ENCODE data around the gene PPP2R2C.

Gene PPP2R2C

GRCh38 chr4:6356076-6356560 lies 116.3 kb downstream of the PPP2R2C start:
- no peak overlapping the region for H3K9ac ChIP-seq (ENCODE audit: low read depth, low read length)
- no peaks in the 10 kb centered on the region for H3K9me3 ChIP-seq (ENCODE audit: control insufficient read depth, insufficient read depth, low read length)
- no peaks in the 10 kb centered on the region for H3K36me3 ChIP-seq (ENCODE audit: insufficient read depth, low read length)
- no peaks in the 10 kb centered on the region for H3K4me1 ChIP-seq (ENCODE audit: insufficient read depth, low read length)

GRCh38 chr4:6355052-6355451 lies 117.4 kb downstream of the PPP2R2C start:
- Histone ChIP-seq H3K4me1 (ENCODE audit: insufficient read depth, low read length) (no peaks in the 10 kb centered on the region), H3K9ac (ENCODE audit: low read depth, low read length) (no peak overlapping the region), H3K9me3 (ENCODE audit: control insufficient read depth, insufficient read depth, low read length) (no peaks in the 10 kb centered on the region), H3K36me3 (ENCODE audit: insufficient read depth, low read length) (no peaks in the 10 kb centered on the region)

GRCh38 chr4:6354626-6355025 lies 117.8 kb downstream of the PPP2R2C start:
- Histone ChIP-seq H3K36me3 (ENCODE audit: insufficient read depth, low read length) (no peaks in the 10 kb centered on the region), H3K9me3 (ENCODE audit: control insufficient read depth, insufficient read depth, low read length) (no peaks in the 10 kb centered on the region), H3K9ac (ENCODE audit: low read depth, low read length) (no peak overlapping the region), H3K4me1 (ENCODE audit: insufficient read depth, low read length) (no peaks in the 10 kb centered on the region)

- H3K36me3 ChIP-seq (ENCODE audit: insufficient read depth, low read length) = no peaks in the 10 kb centered on the region
- H3K9ac ChIP-seq (ENCODE audit: low read depth, low read length) = no peak overlapping the region
- H3K4me1 ChIP-seq (ENCODE audit: insufficient read depth, low read length) = no peaks in the 10 kb centered on the region
- no peaks in the 10 kb centered on the region for H3K9me3 ChIP-seq (ENCODE audit: control insufficient read depth, insufficient read depth, low read length)
These were observed 118.3 kb downstream of the PPP2R2C start for GRCh38 chr4:6354119-6354518.

GRCh38 chr4:6352031-6352692 lies 120.3 kb downstream of the PPP2R2C start:
- Histone ChIP-seq H3K36me3 (ENCODE audit: insufficient read depth, low read length) (no peaks in the 10 kb centered on the region), H3K4me1 (ENCODE audit: insufficient read depth, low read length) (no peaks in the 10 kb centered on the region), H3K9me3 (ENCODE audit: control insufficient read depth, insufficient read depth, low read length) (no peaks in the 10 kb centered on the region), H3K9ac (ENCODE audit: low read depth, low read length) (no peak overlapping the region)

- no peaks in the 10 kb centered on the region for H3K4me1 ChIP-seq (ENCODE audit: insufficient read depth, low read length)
- no peaks in the 10 kb centered on the region for H3K9me3 ChIP-seq (ENCODE audit: control insufficient read depth, insufficient read depth, low read length)
- no peaks in the 10 kb centered on the region for H3K36me3 ChIP-seq (ENCODE audit: insufficient read depth, low read length)
- no peak overlapping the region for H3K9ac ChIP-seq (ENCODE audit: low read depth, low read length)
These were observed 121.0 kb downstream of the PPP2R2C start for GRCh38 chr4:6351246-6352000.

- Histone ChIP-seq H3K9me3 (ENCODE audit: control insufficient read depth, insufficient read depth, low read length) (no peaks in the 10 kb centered on the region), H3K4me1 (ENCODE audit: insufficient read depth, low read length) (no peaks in the 10 kb centered on the region), H3K36me3 (ENCODE audit: insufficient read depth, low read length) (no peaks in the 10 kb centered on the region), H3K9ac (ENCODE audit: low read depth, low read length) (no peak overlapping the region)
These were observed 121.8 kb downstream of the PPP2R2C start for GRCh38 chr4:6350646-6351045.

GRCh38 chr4:6349896-6350603 lies 122.4 kb downstream of the PPP2R2C start:
- no peak overlapping the region for H3K9ac ChIP-seq (ENCODE audit: low read depth, low read length)
- no peaks in the 10 kb centered on the region for H3K36me3 ChIP-seq (ENCODE audit: insufficient read depth, low read length)
- no peaks in the 10 kb centered on the region for H3K4me1 ChIP-seq (ENCODE audit: insufficient read depth, low read length)
- H3K9me3 ChIP-seq (ENCODE audit: control insufficient read depth, insufficient read depth, low read length) = no peaks in the 10 kb centered on the region

- Histone ChIP-seq H3K9me3 (ENCODE audit: control insufficient read depth, insufficient read depth, low read length) (no peaks in the 10 kb centered on the region), H3K36me3 (ENCODE audit: insufficient read depth, low read length) (no peaks in the 10 kb centered on the region), H3K4me1 (ENCODE audit: insufficient read depth, low read length) (no peaks in the 10 kb centered on the region), H3K9ac (ENCODE audit: low read depth, low read length) (no peak overlapping the region)
These were observed 124.0 kb downstream of the PPP2R2C start for GRCh38 chr4:6348408-6348807.

- Histone ChIP-seq H3K9ac (ENCODE audit: low read depth, low read length) (no peak overlapping the region), H3K4me1 (ENCODE audit: insufficient read depth, low read length) (no peaks in the 10 kb centered on the region), H3K9me3 (ENCODE audit: control insufficient read depth, insufficient read depth, low read length) (no peaks in the 10 kb centered on the region), H3K36me3 (ENCODE audit: insufficient read depth, low read length) (no peaks in the 10 kb centered on the region)
These were observed 124.8 kb downstream of the PPP2R2C start for GRCh38 chr4:6347511-6348045.

- no peaks in the 10 kb centered on the region for H3K36me3 ChIP-seq (ENCODE audit: insufficient read depth, low read length)
- no peak overlapping the region for H3K9ac ChIP-seq (ENCODE audit: low read depth, low read length)
- no peaks in the 10 kb centered on the region for H3K9me3 ChIP-seq (ENCODE audit: control insufficient read depth, insufficient read depth, low read length)
- H3K4me1 ChIP-seq (ENCODE audit: insufficient read depth, low read length) = no peaks in the 10 kb centered on the region
These were observed 125.9 kb downstream of the PPP2R2C start for GRCh38 chr4:6346373-6347110.

GRCh38 chr4:6345866-6346265 lies 126.5 kb downstream of the PPP2R2C start:
- no peaks in the 10 kb centered on the region for H3K36me3 ChIP-seq (ENCODE audit: insufficient read depth, low read length)
- no peaks in the 10 kb centered on the region for H3K4me1 ChIP-seq (ENCODE audit: insufficient read depth, low read length)
- no peak overlapping the region for H3K9ac ChIP-seq (ENCODE audit: low read depth, low read length)
- no peaks in the 10 kb centered on the region for H3K9me3 ChIP-seq (ENCODE audit: control insufficient read depth, insufficient read depth, low read length)

- no peaks in the 10 kb centered on the region for H3K9me3 ChIP-seq (ENCODE audit: control insufficient read depth, insufficient read depth, low read length)
- H3K4me1 ChIP-seq (ENCODE audit: insufficient read depth, low read length) = no peaks in the 10 kb centered on the region
- no peak overlapping the region for H3K9ac ChIP-seq (ENCODE audit: low read depth, low read length)
- no peaks in the 10 kb centered on the region for H3K36me3 ChIP-seq (ENCODE audit: insufficient read depth, low read length)
These were observed 127.2 kb downstream of the PPP2R2C start for GRCh38 chr4:6345096-6345830.
